T-helper 2 cell treated with Interferon-gamma antibody and Interleukin-4, amounts not matched to agents 100 ng/mL and 5 ng/mL, for 36 hours (primary cell): Measurements from ENCODE around the gene FMO2. TPM values are rescaled to one million over a fixed set of nuclear protein-coding genes. Genes with fewer than 3 reads are reported as not detected.
"Not testable (repeated sequence)": the region's sequence is repeated elsewhere in the genome, so short reads cannot be mapped to it uniquely, and the experiment has no call there.

ENCODE experiments used
- intact Hi-C: fragments of 100-400 bp; cut with micrococcal nuclease; formaldehyde crosslinking; loops from one replicate; pipeline ENCODE4 v1.15.1; 2023
- total RNA-seq: library from RNA; stranded (reverse); gene quantifications from 2 replicates; pipeline ENCODE4 v1.2.3, GENCODE V29; 2022

Gene FMO2
- total RNA-seq, 1 donor from 2014 or later, result not detected

DNA sequence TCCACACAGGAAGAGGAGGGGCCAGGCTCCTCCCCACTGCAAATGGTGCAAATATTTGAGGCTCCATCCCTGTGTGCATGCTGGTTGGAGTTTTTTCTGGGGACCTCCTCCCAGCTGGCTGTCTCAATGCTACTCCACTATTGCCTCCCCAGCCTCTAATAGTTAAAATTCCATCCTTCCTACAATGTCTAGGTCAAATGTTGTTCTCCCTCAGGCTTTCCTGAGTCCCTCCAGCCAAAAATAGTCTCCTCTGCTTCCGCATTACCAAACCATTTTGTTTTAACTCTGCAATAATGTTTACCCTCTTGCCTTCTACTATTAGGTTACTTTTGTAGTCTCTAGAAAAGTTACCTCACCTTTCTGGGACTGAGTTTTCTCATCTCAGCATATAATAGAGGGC, 33.6 kb downstream of the FMO2 start:
- intact Hi-C loops, result no loop called here

DNA sequence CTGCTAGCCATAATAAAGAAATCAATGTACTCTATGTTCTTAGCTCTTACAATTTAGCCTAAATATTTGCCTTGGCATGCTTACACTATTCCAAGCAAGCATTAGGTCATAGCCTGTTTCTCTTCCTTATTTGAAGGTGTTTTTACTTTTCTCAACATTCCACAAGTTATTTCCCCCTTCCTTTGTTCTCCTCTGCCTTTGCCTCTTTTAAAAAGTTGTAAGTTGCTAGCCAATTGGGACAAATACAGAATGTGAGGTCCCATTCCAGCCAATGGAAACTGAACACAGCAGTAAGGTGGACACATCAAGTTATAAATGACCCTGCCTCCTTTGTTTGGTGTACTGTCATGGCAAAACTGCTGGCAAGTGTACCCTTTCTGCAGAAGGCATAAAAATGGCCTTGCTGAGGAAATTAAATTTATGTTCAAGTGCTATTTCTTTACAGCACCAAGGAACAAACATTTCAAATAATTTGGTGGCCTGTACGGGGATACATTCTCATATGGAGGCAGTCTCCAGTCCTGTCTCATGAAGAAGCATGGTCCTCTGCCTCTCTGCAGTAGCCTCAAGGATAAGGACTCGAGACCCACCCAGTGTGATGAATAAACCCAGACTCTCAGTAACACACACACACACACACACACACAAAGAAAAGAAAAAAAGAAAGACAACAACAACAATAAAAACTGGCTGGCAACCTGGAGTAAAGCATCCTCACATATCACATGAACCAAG, 34.4 kb downstream of the FMO2 start:
- intact Hi-C loops, result no loop called here

DNA sequence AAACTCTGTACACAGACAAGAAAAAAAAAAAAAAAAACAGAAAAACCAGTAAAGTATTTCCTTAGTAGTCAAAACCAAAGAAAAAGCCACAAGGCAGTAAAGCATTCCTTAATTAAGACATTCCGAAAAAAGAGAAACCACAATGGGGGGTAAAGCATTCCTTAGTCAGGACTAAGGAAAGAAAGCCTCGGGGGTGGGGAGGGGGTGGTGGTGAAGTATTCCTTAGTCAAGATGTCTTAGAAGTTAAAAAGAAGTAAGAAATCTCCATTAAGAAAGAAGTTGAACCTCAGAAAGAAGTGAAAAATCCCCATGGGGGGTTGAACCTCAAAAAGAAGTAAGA, 35.0 kb downstream of the FMO2 start:
- intact Hi-C loops, result no loop called here

DNA sequence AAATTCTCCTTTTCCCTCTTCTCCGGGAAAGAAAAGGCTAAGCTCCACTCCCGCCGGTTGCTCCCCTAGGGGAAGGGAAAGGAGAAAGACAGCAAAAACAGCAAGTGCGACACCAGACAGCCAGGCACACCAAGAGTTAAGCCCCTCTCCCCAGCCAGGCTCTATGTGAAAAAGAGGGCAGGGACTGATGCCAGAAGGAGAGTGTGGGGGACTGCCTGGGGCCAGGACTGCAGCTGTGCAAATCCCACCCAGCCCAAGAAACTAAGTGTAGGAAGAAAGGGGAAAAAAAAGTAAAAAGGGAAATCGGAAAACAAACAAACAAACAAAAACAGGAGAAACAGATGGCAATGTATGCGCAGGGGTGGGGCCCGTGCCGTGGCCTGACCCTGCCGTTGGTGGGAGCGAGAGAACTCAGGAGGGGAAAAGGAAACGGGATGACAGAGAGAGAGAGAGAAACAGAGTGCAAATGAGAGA, 35.5 kb downstream of the FMO2 start:
- intact Hi-C loops, result no loop called here

DNA sequence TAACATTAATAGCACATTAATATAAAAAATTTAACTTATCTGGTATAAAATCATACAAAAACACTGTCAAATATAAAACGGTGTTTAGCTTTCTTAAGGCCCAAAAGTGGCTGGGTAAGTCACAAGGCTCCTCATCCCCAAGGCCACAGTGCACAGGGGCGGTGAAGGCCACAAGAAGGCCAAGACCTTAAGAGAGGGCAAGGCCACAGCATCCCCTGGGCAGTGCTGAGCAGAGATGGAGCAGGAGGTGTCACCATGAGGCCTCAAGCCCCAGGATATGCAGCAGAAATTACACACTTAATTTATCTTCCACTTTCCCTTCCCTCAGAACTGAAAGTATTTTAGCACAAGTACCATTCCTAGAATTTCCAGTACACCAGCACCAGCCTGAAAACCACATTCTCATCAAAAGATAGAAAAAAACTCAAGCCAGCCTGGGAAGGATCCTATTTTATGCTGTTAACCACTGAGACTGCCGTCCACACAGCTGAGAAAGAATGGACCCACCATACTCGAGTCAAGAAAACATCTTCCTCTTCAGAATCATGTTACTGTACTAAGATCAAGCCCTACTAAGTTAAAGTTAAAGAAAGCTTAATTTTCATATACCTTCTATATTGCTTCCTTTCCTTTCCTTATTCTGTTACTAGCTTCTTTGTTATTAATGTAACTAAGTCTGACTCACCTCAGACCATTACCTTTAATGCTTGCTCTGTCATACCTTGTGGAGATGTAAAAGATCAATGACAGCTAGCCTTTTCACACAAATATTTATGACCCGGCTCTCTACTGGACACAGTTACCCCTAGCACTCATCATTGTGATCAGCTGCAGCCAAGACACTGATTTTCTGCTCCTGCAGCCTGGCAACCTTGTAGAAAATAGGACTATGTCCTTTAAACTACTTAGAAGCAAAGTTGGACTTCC, 36.8 kb downstream of the FMO2 start:
- intact Hi-C loops, result no loop called here

DNA sequence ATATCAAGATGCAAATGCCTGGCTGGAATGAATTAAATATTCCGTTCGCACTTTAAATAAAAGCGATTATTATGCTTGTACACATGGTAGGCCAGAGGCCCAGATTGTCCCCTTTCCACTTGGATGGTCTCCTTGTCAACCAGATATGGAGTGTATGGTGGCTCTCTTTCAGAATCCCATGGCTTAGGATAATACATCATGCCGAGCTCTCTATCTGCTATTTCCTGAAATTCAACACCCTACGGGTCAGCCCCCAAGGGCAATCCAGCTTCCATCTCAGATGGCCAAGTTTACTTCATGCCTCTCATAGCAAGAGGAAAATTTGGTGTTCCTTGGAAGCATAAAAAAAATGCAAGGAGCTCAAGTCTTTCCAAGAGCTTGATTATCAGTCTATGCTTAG, 37.8 kb downstream of the FMO2 start:
- intact Hi-C loops, result no loop called here

DNA sequence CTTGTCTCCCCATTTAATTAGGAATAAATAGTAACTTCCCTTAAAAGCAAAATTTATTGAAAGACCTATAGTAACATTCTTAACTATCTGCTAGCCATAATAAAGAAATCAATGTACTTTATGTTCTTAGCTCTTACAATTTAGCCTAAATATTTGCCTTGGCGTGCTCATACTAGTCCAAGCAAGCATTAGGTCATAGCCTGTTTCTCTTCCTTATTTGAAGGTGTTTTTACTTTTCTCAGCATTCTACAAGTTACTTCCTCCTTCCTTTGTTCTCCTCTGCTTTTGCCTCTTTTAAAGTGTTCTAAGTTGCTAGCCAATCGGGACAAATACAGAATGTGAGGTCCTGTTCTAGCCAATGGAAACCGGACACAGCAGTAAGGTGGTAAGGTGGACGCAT, 39.2 kb downstream of the FMO2 start:
- intact Hi-C loops, result not testable (repeated sequence)

DNA sequence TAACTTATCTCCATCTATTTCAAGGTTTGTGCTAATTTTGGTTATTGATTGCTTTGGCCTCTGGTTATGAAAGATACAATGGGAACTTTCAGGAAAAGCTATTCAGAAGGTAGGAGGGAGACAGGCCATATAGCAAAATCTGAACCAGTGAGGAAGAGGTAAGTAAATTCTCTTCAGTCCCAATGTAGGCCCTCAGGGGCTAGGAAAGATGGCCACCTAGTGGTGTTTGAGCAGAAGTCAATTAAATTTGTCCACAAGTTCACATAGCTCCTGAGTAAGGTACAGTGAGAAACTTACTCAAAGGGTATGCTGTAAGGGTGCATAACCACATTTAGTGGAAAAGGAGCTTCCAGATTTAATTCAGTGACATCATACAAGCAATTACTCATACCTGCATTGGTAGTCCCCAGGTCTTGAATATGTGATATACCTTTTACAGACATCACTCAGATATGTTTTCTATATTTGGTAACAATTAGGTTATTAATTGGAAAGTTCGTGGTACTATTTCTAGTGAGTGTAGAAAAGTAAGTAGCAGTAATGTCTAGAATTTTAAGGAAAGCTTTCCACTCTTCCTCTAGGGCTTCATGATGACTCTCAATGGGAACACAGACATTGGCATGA, 41.8 kb downstream of the FMO2 start:
- intact Hi-C loops, result no loop called here

DNA sequence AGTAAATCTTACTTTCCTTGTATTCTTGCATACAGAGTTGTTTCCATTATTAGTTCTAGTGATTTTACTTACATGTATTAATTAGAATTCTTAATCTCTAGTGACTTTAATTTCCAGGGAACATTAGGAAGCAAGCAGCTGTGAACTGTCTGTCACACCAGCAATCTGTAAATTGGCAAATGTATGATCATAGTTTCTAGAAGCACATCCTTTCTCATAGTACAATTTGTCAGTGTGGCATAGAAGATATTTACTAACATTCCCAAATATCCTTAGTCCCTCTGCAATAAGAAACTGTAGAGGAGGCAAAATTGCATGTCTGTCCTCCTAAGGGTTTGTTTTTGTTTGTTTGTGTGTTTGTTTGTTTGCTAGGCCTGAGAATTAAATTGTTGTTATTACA, 46.2 kb downstream of the FMO2 start:
- intact Hi-C loops, result no loop called here

DNA sequence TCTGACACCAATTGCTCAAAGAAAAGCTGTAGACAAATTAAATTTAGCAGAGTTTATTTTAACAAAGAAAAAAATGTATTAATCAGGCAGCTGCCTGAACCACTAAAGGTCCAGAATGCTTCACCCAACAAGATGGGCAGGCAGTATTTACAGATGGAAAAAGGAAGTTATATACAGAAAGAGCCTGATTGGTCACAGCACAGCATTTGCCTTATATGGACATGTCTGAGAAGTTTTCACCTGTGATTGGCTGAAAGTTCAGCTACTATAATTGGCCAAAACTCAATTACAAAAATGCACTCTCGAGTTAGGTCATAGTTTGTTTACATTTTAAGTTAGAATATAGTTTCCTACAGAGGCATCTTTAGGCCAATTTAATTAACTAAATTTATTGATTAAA, 48.1 kb downstream of the FMO2 start:
- intact Hi-C loops, result no loop called here

DNA sequence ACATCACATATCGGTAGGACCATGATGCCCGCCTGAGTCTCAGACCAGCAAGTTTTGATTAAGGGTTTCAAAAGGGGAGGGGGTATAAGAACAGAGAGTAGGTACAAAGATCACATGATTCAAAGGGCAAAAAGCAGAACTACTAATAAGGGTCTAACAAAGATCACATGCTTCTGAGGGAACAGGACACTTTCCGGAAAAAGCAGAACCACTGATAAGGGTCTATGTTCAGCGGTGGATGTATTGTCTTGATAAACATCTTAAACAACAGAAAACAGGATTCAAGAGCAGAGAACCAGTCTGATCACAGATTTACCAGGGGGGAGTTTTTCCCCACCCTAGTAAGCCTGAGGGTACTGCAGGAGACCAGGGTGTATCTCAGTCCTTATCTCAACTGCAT, 51.1 kb downstream of the FMO2 start:
- intact Hi-C loops, result not testable (repeated sequence)

DNA sequence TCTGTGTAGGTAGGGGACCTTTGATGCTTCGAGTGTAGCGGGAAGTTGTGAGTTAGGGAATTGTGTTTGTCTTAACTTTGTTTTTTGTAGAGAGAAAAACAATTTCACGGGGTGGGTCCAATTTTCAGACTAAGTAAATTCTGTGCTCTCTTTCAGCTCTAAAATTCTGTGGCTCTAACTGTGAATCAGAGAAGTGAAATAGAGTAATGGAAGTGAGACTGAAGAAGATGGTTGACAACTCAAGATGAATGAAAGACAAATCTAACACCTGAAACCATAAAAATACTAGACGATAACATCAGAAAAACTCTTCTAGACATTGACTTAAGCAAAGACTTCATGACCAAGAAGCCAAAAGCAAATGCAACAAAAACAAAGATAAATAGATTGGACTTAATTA, 58.8 kb downstream of the FMO2 start:
- intact Hi-C loops, result no loop called here

DNA sequence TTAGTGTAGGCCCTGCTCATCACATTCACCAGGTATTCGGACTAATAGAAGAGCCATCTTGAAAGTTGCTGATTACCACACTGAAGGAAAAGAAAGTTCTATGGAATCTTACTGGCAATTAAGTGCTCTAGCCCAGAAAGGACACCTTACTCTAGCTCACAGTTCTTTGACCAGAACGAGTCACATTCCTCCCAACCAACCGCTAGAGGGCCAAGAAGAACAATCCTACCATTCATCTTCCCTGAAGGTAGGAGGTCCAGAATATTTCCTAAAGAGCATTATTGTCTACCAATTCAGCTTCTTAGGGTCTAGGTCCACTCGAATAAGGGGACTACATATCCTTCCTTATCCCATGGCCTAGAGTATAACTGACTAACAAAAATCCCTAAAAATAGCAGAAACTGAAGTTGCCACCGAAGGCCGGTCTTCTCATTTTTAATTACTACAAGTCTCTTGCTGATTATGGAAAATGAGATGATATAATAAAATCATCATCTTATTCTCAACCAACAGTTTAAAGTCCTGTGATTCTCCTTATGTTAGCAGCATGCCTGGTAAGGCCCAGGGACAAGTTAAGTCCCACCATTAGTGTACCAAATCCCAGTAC, 60.5 kb downstream of the FMO2 start:
- intact Hi-C loops, result loop anchor here (1.0 kb wide), 1 partner anchor 68 kb away; no protein-coding TSS in a partner anchor

DNA sequence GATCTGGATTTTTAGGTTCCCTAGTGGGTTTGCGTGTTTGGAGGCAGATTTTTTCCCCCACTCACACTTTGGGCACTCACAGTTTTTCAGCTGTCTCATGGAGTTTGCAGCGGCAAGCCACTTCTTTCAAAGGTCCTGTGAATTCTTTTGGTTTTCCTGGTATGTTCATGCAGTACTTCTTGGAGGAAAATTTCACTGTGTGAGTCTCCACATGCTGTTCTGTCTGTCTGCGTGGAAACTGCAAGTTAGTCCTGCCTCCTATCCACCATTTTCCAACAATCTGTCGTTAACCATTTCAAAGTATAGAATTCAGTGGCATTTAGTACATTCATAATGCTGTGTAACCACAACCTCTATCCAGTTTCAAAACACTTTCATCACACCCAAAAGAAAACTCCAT, 62.4 kb downstream of the FMO2 start:
- intact Hi-C loops, result no loop called here

DNA sequence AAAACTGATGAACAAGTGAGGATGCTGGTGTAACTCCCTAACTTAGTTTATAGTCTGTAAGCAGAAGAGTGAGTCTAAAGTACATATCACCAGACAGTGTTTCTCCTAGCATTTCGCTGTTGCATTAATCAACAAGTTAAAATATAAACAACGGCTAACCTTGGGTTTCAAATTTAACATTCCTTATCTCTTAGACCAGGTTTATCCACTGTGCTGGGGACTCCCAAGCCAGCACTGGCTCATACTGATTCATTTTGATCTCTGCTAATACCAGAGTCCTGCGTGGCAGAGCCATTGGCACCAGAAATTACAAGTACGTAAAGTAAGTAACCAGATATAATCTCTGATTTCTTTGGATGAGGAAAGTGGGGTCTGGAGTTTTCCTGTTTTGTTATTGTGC, 63.2 kb downstream of the FMO2 start, which contains the start of gene FMO1:
Gene FMO1 (plus strand): TSS at position 193 of the 400 bp plus-strand sequence. CDS start 9,594 bp downstream, outside the sequence.
- intact Hi-C loops, result no loop called here

DNA sequence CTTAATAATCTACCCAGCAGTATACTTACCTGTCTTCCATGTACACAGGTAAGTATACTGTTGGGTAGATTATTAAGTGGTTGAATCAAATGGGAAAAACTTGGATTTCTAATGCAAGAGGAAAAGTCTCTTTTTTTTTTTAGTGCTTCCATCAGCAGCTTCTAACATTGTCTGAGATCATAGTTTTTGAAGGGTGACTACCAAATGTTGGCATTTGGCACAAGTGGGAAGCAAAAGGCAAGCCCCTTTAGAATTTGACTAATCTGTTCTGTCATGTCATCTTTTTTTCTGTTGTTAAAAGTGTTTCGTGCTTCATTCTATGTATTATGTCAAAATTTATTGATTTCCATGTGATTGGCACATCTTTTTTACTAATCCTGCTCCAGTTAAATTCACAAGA, 63.7 kb downstream of the FMO2 start:
- intact Hi-C loops, result no loop called here

DNA sequence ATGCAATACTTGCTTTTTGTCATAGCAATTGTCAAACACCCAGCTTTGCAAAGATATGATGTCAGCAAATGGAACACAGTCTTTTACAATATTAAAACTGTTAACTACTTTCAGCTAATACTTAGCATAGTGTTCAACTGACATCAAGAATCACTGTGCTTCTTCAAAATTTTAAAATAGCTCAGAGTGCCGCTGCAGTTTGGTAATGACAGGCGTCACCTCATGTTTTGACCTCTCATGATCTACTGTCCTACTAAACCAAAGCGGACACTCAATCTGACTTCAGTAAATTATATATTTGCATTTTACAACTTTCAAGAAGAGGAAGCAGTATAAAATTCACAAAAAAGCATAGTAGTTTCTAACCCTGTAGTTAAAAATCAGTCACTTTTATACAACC, 65.2 kb downstream of the FMO2 start:
- intact Hi-C loops, result no loop called here

DNA sequence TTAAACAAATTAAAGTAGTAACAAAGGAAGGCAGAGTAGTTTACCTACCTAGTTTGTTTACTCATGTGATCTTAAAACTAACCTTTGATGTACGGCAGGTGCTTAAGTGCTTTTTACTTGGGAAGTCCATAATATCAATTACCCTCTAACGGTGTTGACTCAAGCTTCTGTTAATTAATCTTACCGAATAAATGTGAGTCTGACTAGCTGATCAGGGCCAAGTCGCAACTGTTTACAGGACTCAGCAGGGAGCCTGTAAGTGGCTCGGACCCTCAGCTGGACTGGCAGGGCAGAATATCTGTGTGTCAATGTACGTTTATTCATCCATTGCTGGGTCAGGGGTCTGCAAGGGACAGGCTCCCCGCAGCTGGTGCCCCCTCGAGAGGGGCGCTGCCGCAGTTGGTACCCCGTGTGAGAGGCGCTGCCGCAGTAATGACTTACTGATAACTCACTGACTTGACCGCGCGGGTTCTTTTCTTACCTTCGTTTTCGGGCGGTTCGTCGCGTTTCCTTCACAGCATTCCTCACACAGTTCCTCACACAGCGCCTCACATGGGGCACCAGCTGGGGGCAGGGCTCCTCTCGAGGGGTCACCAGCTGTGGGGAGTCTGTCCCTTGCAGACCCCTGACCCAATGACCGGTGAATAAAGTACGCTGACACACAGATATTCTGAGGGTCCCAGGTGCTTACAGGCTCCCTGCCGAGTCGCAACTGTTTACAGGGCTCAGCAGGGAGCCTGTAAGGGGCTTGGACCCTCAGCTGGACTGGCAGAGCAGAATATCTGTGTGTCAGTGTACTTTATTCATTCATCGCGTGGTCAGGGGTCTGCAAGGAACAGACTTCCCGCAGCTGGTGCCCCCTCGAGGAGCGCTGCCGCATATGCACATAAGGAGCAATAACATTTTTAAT, 66.2 kb downstream of the FMO2 start:
- intact Hi-C loops, result no loop called here

DNA sequence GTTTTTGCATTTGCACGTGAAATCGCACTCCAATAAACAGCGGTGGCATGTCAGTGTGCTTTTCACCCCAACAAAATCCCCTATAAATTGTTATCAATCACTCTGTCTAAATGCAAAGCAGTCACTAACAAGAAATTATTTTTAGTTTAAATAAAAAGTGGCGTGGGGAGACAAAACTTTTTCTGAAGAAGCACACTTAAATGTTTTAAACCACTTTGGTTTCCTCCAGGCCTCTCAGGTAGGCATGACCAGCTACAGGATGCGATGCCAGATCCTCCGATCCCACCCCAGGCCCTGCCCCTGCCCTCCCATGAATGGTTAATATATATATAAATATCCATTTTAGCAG, 66.8 kb downstream of the FMO2 start:
- intact Hi-C loops, result no loop called here

DNA sequence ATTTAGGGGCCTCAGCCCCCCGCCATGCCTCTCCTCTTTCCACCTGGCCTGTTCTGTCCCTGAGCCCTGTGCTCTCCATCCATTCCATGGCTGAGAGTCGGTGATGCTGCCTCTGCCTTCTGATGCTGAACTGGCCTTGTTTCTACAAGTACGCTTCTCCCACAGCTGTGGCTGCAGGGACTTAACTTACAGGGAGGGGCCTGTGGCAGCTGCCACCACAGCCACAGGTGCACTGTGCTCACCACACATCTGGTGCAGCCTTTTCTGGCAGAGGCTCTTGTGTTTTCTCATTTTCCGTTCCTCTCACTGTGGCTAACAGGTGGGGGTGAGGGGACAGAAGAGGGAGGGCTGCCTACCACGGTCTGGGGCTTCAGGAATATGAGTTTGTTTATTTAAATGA, 67.4 kb downstream of the FMO2 start:
- intact Hi-C loops, result no loop called here

DNA sequence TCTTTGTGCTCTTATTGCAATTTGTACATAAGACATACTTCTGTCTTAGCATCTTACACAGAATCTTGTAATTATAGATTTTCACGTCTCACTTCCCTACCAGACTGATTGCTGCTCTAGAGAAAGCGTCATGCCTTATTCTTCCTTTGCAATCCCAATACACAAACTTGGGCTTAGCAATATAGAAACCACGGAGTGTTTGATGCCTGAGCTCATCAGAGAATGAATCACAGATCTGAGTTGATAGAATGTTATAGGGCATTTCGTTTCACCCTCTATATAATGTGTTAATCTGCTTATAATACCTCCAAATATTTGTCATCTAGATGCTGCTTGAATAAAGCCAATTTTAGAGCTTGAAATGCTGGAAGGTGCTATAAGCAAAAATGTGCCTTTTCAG, 69.8 kb downstream of the FMO2 start:
- intact Hi-C loops, result no loop called here
